NCI-H82 treated with DMSO at 0.1 percent for 48 hours (cell line): ENCODE results near the gene SECISBP2L.
"Not testable (repeated sequence)": the region's sequence is repeated elsewhere in the genome, so short reads cannot be mapped to it uniquely, and the experiment has no call there.

ENCODE experiments used
- DNase-seq: peaks from one replicate; lab custom pipeline; 2025; ENCODE audit not compliant: unreplicated experiment; lab: John Stamatoyannopoulos, UW

SECISBP2L gene

GRCh38 chr15:49015896-49016295 is 30.4 kb downstream of the SECISBP2L start:
- DNase-seq: peak; percentile 11

DNA sequence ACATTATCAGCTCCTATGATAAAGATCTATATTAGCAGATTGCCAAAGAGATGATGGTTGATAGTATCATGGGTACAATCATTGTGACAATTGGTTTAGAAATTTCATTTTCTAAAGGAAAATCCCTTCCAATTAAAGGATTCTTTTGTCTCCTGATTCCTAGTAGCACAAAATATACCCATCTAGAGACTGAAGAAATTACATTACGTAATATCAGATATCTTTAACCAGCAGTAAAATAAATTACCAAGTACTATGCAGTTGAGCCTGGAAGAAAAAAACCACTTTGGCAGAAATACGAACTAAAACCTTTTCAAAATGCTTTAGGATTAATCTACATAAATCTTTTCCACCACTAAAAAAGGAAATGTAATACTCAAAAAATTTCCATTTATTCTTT is 46.9 kb downstream of the SECISBP2L start:
- DNase-seq: no peak

DNA sequence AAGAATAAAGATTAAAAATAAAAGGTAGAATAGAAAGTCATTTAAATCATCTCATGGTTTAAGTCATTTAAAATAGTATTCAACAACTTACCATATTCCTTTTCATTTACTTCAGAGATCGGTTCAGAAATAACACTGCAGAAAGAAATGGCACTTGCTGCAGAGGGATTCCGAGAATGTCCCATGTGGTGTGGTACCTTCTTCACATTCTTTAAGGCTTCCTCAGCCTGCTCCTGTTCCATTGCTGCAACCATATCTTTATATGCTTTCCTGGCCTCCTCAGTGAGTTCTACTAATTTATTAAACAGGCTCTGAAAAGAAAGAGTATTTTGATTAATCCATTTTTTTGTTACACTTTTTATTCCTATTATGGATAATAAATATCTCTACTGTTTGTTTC is 50.0 kb downstream of the SECISBP2L start:
- DNase-seq: no peak

DNA sequence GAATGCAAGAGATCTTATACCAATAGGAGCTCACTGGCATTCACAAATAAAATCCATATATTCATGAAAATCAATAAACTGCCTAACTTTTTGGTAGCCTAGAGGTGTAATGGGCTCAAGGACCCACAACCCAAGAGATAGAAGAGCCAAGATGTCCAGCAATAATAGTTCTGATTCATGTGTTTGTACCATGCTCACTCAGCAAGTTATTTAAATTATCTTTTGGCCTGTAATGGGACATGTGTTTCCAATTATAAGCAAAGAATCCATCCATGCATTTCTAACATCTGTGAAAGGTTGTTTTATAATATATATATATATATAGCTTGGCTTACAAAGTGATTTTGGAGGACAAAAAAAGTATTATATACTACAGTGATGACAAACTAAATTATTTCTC is 52.9 kb downstream of the SECISBP2L start:
- DNase-seq: no peak

DNA sequence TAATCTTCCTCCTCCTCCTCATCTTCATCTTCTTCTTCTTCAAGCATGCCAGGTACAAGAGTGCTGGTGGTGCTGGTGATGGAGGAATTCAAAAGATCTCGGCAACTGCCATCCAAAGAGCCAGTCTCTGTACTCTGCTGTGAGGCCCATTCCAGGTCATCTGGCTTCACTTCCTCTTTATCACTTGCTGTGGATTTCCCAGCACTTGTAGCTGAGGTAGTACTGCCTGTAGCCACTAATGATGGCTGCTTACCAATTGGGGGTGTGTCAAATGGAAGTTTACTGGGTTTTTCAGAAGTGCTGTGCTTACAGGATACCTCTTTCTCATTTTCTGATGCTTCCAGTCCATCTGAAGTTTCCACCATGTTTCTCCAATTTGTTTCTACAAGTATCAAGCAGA is 53.7 kb downstream of the SECISBP2L start:
- no peak for DNase-seq

GRCh38 chr15:48992096-48992495 is 54.1 kb downstream of the SECISBP2L start:
- DNase-seq: no peak

DNA sequence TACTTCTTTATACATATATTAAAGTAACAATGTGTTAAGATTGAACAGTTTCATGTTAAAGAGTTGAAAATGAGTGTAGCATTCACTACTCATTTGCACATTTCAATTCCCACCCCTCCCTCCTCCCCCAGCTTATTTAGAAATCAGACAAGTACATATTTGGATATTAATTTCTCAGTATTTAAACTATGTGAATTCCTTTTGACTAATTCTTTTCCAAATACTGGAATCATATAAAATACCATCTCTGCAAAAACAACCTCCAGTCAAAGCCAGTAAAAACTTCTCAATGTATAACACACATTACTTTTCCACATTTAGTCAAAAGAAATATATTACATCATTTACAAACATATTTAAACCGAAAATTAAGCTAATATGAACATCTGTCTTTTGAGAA is 57.1 kb downstream of the SECISBP2L start:
- no peak for DNase-seq

GRCh38 chr15:48987142-48987541 is 59.1 kb downstream of the SECISBP2L start:
- no peak for DNase-seq

DNA sequence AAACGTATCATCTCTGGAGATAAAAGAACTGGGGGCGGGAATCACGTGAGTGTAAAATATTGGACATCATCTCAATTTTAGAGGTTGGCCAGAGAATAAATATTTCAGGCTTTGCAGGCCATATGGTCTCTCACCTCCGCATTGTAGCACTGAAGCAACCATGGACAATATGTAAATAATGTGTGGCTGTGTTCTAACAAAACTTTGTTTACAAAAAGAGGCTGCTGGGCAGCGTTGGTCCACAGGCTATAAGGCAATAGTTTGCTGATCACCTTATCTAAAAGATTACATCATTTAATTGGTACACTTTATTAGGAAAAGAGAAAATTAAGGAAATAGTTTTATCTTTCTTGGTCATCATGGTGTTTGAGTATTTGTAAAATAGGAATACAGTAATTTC is 60.0 kb downstream of the SECISBP2L start:
- DNase-seq: no peak

- no peak for DNase-seq
These were observed 60.7 kb downstream of the SECISBP2L start for GRCh38 chr15:48985516-48985915.

GRCh38 chr15:48984811-48985352 is 61.4 kb downstream of the SECISBP2L start:
- no peak for DNase-seq

DNA sequence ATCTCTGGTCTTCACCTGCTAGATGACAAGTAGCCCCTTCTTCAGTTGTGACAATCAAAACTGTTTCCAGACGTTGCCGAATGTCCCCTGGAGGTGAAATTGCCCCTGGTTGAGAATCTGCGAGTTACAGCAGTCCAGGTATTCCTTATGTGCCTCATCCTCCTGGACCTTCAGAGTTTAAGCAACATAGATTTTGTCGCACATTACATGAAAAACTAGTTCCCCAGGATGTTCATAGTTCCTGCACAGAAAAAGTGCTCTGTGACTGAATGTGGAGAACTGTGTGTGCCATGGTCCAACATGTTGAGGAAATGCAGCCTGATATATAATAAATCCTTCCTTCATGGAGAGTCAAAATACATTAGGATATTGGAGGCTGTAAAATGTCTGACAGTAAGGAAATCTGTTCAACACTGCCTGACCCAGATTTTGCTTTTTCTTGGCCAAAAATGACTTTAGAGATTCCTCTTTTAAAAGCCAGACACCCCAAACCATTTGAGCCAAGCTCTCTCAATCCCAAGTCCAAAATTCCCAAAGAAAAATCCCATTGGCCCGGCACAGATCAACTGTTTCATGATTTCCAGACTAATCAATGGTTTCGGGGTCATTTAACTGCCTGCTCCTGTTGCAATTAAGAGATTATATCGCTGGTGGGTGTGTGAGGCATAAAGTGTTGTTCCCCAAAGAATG is 62.1 kb downstream of the SECISBP2L start:
- DNase-seq: no peak

DNA sequence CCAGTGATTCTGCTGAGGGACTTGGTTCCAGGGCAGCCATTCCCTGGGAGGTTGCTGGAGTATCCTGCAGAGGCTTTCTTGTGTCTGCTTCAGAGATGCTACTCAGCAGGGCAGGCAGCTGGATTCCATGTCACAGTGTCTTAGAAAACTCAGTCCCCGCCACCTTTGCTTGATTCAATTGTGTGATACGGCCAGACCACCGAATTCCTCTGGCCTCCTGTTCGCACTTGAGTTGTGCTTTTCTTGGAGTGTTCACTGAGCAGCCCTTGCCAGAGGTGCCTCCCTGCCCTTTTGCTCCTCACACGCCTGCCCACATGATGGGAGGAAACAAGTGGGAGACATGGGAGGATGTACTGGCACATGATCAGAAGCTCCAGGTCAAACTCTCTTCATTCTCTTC is 62.9 kb downstream of the SECISBP2L start:
- no peak for DNase-seq

- no peak for DNase-seq
These were observed 64.3 kb downstream of the SECISBP2L start for GRCh38 chr15:48981941-48982340.

- no peak for DNase-seq
These were observed 67.6 kb downstream of the SECISBP2L start for GRCh38 chr15:48978638-48979037.

- no peak for DNase-seq
These were observed 69.7 kb downstream of the SECISBP2L start for GRCh38 chr15:48976444-48977088.

DNA sequence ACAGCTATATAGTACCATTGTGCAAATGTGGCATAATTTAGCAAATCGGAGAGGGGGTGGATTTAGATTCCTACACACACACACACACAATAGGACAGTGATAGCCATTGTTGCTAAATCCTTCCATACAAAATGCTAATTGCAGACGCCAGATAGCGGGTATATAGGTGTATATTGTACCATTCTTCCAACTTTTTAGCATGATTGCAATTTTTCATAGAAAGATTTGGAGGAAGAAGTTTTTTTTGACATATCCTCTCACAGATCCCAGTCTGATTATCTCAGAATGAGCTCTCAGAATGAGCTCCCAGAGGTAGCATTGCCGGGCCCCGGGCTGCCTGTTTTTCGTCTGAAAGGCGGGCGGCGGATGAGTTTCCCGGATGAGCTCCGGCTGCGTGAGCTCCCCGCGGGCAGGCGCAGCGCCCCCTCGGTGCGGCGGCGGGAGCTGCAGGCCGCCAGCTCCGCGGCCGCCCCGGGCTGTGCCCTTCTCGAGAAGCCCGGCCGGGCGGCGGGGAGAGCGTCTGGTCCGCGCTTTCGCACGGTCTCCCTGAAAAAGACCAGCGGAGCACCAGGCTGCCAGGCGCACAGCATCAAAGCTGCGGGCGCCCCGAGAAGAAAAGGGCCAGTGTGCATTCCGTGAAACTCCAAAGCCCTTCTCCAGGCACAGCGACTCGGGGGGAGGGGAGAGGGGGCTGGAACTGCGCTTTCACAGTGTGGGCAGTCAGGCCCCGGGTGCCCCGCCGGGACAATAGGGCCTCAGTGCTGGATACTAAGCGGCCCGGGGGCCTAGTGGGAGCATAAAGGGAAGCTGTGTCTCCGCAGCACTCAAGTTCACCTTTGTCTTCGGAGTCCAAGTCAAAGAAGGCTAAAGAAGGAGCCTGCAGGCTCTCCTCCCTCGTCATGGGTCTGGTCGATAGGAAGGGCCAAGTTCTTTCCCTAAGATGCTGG is 70.5 kb downstream of the SECISBP2L start:
- DNase-seq: peak; percentile 49

GRCh38 chr15:48974882-48975281 is 71.4 kb downstream of the SECISBP2L start:
- DNase-seq: no peak

DNA sequence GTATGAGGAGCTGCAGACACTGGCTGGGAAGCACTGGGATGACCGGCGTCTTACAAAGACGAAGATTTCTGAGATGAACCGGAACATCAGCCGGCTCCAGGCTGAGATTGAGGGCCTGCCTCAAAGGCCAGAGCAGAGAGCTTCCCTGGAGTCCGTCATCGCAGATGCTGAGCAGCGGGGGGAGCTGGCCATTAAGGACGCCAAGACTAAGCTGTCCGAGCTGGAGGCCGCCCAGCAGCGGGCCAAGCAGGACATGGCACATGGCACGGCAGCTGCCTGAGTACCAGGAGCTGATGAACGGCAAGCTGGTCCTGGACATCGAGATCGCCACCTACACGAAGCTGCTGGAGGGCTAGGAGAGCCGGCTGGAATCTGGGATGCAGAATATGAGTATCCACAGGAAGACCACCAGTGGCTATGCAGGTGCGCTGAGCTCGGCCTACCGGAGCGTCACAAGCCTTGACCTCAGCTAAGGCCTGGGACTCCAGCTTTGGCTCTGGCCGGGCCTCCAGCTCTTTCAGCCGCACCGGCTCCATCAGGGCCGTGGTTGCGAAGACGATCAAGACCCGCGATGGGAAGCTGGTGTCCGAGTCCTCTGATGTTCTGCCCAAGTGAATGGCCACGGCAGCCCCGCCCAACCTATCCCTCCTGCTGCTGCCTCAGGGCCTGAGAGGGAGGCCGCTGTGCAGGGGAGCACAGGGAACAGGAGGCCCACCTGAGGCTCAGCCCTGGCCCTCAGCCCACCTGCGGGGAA is 73.3 kb downstream of the SECISBP2L start:
- no peak for DNase-seq

- DNase-seq: not testable (repeated sequence)
These were observed 75.3 kb downstream of the SECISBP2L start for GRCh38 chr15:48970926-48971325.

DNA sequence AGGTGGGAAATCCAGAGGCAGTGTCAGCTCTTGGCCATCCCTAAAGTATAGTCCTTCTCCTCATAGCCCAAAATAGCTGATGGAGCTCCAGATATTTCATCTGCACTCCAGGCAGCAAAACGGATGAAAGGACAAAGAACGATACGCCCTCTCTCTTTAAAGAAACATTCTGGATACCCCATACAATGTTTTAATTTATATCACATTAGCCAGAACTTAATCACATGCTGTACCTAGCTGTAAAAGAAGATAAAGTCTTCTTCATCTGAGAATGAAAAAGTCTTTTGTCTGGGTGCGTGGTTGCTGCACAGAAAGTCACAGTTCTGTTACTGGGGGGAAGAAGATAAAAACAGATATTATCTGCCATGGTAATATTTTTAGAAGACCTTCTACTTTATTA is 78.2 kb downstream of the SECISBP2L start:
- no peak for DNase-seq
